Renal pelvis (tissue), 4 donors: ENCODE data around the gene MYCN. TPM values are rescaled to one million over a fixed set of nuclear protein-coding genes. Genes with fewer than 3 reads are reported as not detected.

Experiments
- DNase-seq: peaks from one replicate; pipeline ENCODE4 v3.0.0-alpha.2; 2013
- polyA plus RNA-seq, 3 donors: library from polyadenylated mRNA; unstranded; fragments of 120-200 nt; gene quantifications; one replicate each; pipeline ENCODE4 v1.2.1, GENCODE V29; 2013; ENCODE audit not compliant: insufficient read length in 3 of 3

MYCN gene
- polyA plus RNA-seq, 3 donors, result 33.7 to 39.6 (median 38.1) TPM

DNA sequence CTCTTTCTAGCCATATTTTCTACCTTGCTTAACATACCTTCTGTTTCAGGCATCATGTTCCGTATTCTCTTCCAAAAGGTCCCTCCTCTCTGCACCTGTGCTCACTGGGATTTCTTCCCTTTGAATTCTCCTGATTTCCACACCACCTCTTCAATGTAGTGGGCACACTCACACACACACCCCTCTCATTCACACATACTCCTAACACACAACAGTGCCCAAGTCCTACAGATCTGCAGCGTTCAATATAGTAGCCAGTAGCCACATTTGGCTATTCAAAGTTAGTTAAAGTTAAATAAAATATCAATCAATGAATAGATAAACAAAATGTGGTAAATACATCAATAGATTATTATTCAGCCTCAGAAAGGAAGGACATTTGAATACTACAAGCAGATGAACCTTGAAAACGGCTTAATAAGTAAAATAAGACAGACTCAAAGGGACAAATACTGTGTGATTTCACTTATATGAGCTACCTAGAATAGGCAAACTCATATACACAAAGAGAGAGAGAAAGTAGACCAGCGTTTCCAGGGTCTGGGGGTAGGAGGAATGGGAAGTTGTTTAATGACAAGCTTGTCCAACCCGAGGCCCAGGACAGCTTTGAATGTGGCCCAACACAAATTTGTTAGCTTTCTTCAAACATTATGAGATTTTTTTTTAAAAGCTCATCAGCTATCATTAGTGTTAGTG, 34.4 kb downstream of the MYCN start:
- DNase-seq, result no peak

GRCh38 chr2:15975261-15975600, 34.9 kb downstream of the MYCN start:
- DNase-seq, result no peak

DNA sequence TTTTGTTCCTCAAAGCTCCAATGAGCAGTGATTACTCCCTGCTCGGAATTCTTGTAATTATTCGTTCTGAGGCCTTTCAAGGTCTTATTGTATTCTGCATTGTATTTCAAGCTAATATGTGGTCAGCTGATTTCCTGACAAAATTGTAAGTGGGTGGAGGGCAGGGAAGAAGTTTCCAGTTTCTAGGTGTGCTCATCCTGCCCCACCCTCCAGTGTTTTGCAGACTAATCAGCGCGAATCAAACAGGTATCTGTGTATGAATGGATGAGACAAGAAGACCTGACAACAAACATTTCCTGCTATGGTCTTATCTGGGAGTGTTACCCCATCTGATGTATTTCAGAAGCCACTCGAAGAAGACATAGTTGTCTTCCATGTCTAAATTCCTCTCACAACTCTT, 35.3 kb downstream of the MYCN start:
- DNase-seq, result no peak

GRCh38 chr2:15976354-15976753, 36.0 kb downstream of the MYCN start:
- DNase-seq, result no peak

GRCh38 chr2:15979051-15979758, 38.9 kb downstream of the MYCN start:
- no peak for DNase-seq

- no peak for DNase-seq
These were observed 39.6 kb downstream of the MYCN start for GRCh38 chr2:15979759-15980604.

GRCh38 chr2:15980605-15981098, 40.3 kb downstream of the MYCN start:
- DNase-seq, result no peak

DNA sequence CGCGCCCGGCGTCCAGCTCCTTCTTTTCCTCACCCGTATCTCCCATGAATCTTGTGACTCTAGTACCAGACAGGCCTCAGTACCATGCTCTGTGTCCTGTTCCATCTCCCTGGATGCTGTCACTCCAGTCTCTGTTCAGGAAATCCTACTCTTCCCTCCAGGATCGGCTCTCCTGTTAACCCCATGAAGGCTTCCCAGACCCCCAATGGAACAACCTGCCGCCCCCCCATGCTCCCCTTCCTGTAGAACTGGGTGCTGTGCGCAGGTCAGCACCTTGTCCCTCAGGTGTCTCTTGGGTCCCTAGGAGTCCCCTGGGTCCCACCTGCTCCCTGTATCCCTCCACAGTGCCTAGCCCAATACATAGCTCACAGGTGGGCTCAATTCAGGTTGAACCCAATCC, 41.3 kb downstream of the MYCN start:
- DNase-seq, result no peak

- no peak for DNase-seq
These were observed 42.1 kb downstream of the MYCN start for GRCh38 chr2:15982285-15983044.

DNA sequence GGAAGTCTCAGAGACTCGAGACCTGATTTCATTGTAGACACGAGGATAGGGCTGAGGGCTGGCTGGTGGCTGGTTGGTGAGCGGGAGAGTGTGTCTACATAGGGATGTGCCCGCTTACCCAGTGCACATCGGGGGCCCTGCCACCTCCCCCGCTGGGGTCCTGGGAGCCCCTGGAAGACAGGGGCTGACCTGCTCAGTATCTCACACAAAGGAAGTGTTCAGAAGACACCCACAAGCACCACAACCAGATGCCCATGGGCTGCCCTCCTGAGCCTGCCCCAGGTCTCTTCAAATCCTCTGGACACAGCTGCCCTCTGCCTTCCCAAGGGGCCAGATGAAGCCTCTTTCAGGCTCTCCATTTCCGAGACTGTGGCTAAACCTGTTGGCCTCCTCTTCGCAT, 43.1 kb downstream of the MYCN start:
- no peak for DNase-seq

DNA sequence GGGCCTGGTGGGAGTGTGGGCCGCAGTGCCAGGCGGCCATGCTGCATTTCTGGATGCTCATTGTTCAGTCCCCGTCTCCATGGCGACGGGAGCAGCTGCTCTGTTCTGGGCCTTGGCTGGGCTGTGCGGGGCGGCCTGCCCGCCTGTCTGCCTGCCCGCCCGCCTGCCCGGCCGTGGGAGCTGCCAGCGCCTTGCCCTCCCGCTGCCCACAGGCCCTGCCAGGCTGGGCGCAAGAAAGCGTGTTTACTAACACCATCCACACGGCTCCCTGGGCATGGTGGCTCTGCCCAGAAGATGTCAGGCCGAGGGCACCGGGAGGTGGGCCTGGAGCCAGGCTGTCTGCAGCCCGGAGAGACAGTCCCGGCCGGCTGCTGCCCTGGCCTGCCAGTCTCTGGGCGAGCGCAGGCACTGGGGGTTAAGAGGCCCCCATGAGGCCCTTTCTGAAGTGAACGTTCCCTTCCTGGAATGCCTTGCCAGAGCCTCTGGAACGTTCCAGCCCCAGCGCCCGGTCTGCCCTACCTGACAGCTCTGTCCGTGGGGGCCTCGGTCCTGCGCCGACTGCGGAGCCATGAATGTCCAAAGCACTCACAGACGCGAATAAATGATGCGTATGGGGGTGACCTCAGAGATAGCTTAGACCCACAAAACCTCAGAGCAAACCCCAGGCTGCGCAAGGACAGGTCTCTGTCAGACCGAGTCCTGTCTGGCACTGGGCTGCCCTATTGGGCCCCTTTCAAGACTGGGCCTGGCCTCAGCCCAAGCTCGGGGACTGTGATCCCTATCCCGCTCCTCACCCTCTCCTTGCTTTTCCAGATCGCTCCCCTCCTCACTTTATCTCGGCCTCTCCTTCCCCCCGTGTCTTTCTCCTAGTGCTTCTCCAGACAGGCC, 44.3 kb downstream of the MYCN start:
- DNase-seq, result peak; percentile 60

DNA sequence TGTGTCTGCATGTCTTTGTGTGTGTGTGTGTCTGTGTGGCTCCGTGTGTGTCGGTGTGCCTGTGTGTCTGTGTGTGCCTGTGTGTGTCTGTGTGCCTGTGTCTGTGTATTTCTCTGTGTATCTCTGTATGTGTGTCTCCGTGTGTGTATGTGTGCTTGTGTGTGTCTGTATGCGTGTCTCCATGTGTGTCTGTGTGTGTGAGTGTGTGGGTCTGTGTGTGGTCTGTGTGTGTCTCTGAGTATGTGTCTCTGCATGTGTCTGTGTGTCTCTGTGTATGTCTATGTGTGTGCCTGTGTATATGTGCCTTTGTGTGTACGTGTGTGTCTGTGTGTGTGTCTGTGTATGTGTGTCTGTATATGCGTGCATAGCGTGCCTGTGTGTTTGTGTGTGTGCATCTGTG, 45.2 kb downstream of the MYCN start:
- DNase-seq, result no peak

- DNase-seq, result no peak
These were observed 45.8 kb downstream of the MYCN start for GRCh38 chr2:15986068-15986560.

- DNase-seq, result no peak
These were observed 46.3 kb downstream of the MYCN start for GRCh38 chr2:15986644-15987043.

DNA sequence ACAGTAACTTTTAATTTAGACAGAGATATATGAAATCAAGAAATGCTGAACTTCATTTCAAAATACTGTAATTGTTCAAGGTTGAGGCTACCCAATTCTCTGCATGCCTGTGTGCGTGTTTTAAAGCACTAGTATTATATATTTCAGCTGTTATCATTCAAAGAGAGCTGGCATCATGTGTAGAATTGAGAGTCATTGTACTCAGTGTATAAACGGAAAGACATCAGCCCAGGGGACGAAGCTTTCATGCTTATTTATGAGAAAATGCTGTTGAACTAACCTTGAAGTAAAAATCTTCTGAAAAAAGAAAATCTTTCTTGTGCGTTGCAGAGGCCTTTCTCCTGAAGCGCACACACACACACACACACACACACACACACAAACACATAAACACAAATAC, 48.4 kb downstream of the MYCN start:
- no peak for DNase-seq

DNA sequence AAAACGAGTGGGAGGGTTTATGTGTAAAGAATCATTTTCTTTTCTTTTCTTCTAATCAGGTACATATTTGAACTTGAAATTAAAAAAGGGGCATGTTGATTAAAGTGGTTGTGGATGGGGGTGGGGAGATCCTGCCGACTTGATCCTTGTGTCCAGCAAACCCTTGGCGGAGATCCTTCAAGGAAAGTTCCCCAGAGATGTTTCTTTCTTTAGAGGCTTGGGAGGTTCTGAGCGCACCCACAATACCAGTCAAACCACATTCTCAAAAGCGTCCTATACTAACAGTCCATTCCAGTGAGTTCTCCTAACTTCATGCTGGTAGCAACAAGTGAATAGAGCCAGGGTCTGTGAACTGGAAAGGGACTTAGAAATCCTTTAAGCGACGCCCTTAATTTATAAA, 49.2 kb downstream of the MYCN start:
- DNase-seq, result no peak

- no peak for DNase-seq
These were observed 50.1 kb downstream of the MYCN start for GRCh38 chr2:15990151-15991101.

GRCh38 chr2:15991231-15991630, 50.9 kb downstream of the MYCN start:
- no peak for DNase-seq

GRCh38 chr2:15992457-15993231, 52.3 kb downstream of the MYCN start:
- no peak for DNase-seq
